Left lung (tissue), 10 donors: ENCODE measurements around the gene GPR150. TPM values are rescaled to one million over a fixed set of nuclear protein-coding genes. Genes with fewer than 3 reads are reported as not detected.

Source experiments
- ATAC-seq: fragments of 200-7000 bp; cut with Tn5 transposase; one replicate; pipeline ENCODE4 v1.9.1; 2020; ENCODE audit warnings: moderate library complexity
- DNase-seq, 4 donors: peaks; one replicate each; pipeline ENCODE4 v3.0.0-alpha.2; 2013 to 2020
- H3K27ac ChIP-seq, 2 donors: fragments of 200-600 bp; sonication (generic) in 1 of 2; one replicate each; pipeline versions ENCODE4 v1.5.0 to v1.8.0; 2020 to 2021
- H3K27me3 ChIP-seq, 2 donors: fragments of 200-600 bp; sonication (generic) in 1 of 2; one replicate each; pipeline versions ENCODE4 v1.5.0 to v1.8.0; 2020 to 2021
- H3K36me3 ChIP-seq, 2 donors: fragments of 200-600 bp; sonication (generic) in 1 of 2; one replicate each; pipeline versions ENCODE4 v1.5.0 to v1.8.0; 2020 to 2021
- H3K4me1 ChIP-seq, 2 donors: fragments of 200-600 bp; one replicate each; pipeline ENCODE4 v1.8.0; 2021
- H3K4me3 ChIP-seq, 2 donors: fragments of 200-600 bp; sonication (generic) in 1 of 2; one replicate each; pipeline versions ENCODE4 v1.5.0 to v1.8.0; 2020 to 2021; ENCODE audit warnings: mild to moderate bottlenecking in 1 of 2
- H3K9me3 ChIP-seq, 2 donors: fragments of 200-600 bp; sonication (generic) in 1 of 2; one replicate each; pipeline versions ENCODE4 v1.5.0 to v1.8.0; 2020 to 2021
- intact Hi-C, 2 donors: fragments of 100-400 bp; cut with DNase I; formaldehyde crosslinking; loops; one replicate each; pipeline versions ENCODE4 v1.11.2 to v1.14.2; 2022
- polyA plus RNA-seq, 6 donors: library from polyadenylated mRNA; unstranded; fragments of 120-200 nt; gene quantifications; one replicate each; pipeline ENCODE4 v1.2.1, GENCODE V29; 2013; ENCODE audit not compliant: insufficient read length in 6 of 6
- total RNA-seq, 2 donors: library from RNA; stranded (reverse); fragmentation: NEBNext Ultra II Directional; extraction: Animal tissue kit (Norgen Biotek cat#: 25700); gene quantifications; one replicate each; pipeline ENCODE4 v1.2.1, GENCODE V29; 2021
- TF ChIP-seq, protein P1 (sequence below), 2 donors: fragments of 200-600 bp; sonication (generic) in 1 of 2; IDR thresholded peaks; one replicate each; pipeline versions ENCODE4 v1.5.0 to v1.8.0; 2021; ENCODE audit warnings: antibody characterized with exemption in 2 of 2
- donor health status: DM: no; HTN: yes; CAD: no.
- donor health status: DM: no; HTN: no; CAD: no.

Gene GPR150
- total and polyA plus RNA-seq, 8 donors: 0.16 to 0.26 TPM; not detected in 6

DNA sequence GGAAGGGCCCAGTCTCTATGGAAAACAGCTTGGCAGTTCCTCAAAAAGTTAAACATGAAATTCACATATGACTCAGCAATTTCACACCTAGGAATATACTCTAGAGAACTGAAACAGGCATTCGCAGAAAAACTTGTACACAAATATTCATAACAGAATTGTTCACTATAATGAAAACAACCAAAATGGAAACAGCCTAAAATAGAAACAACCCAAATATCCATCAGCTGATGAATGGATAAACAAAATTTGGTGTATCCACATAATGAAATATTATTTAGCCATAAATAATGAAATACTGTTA is 4.8 kb upstream of the GPR150 start:
- intact Hi-C loops: no loop called here
- H3K27ac ChIP-seq: no peak overlapping the region
- TF ChIP-seq, protein P1, sequence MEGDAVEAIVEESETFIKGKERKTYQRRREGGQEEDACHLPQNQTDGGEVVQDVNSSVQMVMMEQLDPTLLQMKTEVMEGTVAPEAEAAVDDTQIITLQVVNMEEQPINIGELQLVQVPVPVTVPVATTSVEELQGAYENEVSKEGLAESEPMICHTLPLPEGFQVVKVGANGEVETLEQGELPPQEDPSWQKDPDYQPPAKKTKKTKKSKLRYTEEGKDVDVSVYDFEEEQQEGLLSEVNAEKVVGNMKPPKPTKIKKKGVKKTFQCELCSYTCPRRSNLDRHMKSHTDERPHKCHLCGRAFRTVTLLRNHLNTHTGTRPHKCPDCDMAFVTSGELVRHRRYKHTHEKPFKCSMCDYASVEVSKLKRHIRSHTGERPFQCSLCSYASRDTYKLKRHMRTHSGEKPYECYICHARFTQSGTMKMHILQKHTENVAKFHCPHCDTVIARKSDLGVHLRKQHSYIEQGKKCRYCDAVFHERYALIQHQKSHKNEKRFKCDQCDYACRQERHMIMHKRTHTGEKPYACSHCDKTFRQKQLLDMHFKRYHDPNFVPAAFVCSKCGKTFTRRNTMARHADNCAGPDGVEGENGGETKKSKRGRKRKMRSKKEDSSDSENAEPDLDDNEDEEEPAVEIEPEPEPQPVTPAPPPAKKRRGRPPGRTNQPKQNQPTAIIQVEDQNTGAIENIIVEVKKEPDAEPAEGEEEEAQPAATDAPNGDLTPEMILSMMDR (IDR thresholded peaks at IDR 0.05): no peak
- peaks cover 0 to 14% of the 10 kb centered on the region in 2 donors for H3K9me3 ChIP-seq
- peaks cover 0 to 21% of the 10 kb centered on the region in 2 donors for H3K27me3 ChIP-seq
- no peak overlapping the region for H3K4me3 ChIP-seq
- H3K36me3 ChIP-seq: no peaks in the 10 kb centered on the region
- no peak for ATAC-seq
- DNase-seq: no peak
- peaks cover 4 to 11% of the 10 kb centered on the region in 2 donors for H3K4me1 ChIP-seq

DNA sequence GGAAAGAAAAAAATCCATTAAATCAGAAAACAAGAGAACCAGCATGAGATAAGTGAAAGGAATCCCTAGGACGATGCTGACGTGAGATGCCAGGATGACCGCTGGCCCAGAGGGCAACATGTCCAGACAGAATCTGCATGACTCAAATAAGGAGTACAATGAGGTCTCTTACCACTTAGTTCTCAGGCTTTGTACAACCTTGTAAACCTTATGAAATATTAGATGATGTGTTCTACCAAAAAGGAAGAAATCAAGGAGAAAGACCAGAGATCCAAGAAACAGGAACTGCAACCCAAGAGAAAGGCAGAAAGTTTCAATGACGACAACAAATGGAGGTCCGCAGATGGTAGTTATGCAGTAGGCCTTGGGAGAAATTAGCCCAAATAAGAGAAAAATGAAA is 2.8 kb upstream of the GPR150 start:
- no peak overlapping the region for H3K4me3 ChIP-seq
- DNase-seq (no peak), ATAC-seq (no peak)
- TF ChIP-seq, protein P1 (IDR thresholded peaks at IDR 0.05): no peak
- no peak overlapping the region for H3K27ac ChIP-seq
- H3K36me3 ChIP-seq: no peaks in the 10 kb centered on the region
- intact Hi-C loops: no loop called here
- H3K4me1 ChIP-seq: peaks cover 6 to 27% of the 10 kb centered on the region in 2 donors
- peaks cover 0 to 14% of the 10 kb centered on the region in 2 donors for H3K9me3 ChIP-seq
- peaks cover 0 to 37% of the 10 kb centered on the region in 2 donors for H3K27me3 ChIP-seq

DNA sequence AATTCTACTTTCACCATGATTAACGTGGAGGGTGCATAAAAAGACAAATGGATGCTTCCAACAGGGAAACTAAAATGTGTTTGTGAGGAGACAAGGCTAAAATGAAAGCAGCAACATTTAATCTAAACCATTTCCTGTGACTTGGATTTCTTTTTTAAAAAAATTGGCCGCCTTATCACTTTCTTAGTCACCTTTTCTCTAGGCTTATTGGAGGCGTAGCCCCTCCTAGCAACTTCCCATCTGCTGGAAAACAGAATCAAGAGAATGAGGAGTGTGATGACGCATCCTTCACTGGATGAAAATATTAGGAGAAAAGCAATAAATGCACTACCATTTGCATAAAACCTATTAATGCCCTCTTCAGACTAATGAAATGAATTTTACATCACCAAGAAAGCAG is 791 bp upstream of the GPR150 start:
- TF ChIP-seq, protein P1 (IDR thresholded peaks at IDR 0.05): no peak
- DNase-seq: no peak
- no peak overlapping the region for H3K4me3 ChIP-seq

DNA sequence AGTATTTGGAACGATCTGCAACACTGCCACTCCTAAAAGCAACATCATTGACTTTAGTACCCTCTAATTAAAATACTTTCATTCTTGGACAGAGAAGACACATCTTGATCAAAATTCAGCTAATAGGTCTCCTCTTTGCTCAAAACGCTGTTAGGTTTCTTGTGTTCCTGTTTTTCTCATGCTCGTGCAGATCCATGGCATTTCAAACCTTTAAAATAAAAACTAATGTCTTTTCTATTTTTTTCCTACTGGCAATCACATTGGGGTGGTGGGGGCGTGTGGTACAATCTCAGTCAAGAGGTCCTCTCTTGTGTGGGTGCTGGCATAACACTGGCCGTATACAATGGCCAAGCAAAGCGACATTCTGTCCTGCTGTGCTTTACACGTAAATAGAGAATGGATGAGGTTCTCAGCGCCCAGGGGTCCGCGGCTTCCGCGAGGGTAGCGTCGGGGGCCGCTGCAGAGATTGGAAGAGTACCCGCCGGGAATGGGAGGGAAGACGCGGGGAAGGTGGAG is 315 bp upstream of the GPR150 start:
- TF ChIP-seq, protein P1 (IDR thresholded peaks at IDR 0.05): no peak
- Histone ChIP-seq H3K4me1 (peaks cover 6 to 27% of the 10 kb centered on the region in 2 donors), H3K9me3 (no peaks in the 10 kb centered on the region), H3K36me3 (no peaks in the 10 kb centered on the region), H3K4me3 (peak overlapping the region; percentile 44 to 58), H3K27ac (no peak overlapping the region), H3K27me3 (peaks cover 0 to 37% of the 10 kb centered on the region in 2 donors)
- DNase-seq (no peak), ATAC-seq (no peak)
- intact Hi-C loops: no loop called here

More for the DNA sequence above, 791 bp upstream of the GPR150 start:
- intact Hi-C loops: no loop called here
- Histone ChIP-seq H3K4me1 (peaks cover 6 to 27% of the 10 kb centered on the region in 2 donors), H3K27ac (no peak overlapping the region), H3K36me3 (no peaks in the 10 kb centered on the region), H3K9me3 (no peaks in the 10 kb centered on the region), H3K27me3 (peaks cover 0 to 37% of the 10 kb centered on the region in 2 donors)
- no peak for ATAC-seq

DNA sequence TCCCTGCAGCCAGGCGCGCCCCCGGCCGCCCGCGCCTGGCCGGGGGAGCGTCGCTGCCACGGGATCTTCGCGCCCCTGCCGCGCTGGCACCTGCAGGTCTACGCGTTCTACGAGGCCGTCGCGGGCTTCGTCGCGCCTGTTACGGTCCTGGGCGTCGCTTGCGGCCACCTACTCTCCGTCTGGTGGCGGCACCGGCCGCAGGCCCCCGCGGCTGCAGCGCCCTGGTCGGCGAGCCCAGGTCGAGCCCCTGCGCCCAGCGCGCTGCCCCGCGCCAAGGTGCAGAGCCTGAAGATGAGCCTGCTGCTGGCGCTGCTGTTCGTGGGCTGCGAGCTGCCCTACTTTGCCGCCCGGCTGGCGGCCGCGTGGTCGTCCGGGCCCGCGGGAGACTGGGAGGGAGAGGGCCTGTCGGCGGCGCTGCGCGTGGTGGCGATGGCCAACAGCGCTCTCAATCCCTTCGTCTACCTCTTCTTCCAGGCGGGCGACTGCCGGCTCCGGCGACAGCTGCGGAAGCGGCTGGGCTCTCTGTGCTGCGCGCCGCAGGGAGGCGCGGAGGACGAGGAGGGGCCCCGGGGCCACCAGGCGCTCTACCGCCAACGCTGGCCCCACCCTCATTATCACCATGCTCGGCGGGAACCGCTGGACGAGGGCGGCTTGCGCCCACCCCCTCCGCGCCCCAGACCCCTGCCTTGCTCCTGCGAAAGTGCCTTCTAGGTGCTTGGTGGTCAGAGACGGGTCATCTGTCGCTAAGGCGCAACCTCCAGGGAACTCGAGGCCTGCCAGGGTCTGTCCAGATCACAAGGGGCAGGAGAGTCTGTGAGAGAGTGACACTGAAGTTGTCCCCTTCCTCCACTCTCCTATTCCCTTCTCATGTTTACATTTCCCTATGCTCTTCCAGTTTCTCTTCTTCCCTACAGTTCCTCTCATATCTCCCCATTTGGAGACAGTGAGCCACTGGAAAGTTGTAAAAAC is 1.3 kb downstream of the GPR150 start:
- TF ChIP-seq, protein P1 (IDR thresholded peaks at IDR 0.05): no peak
- Histone ChIP-seq H3K27me3 (peaks cover 0 to 37% of the 10 kb centered on the region in 2 donors), H3K9me3 (no peaks in the 10 kb centered on the region), H3K4me3 (peak overlapping the region; percentile 44 to 58), H3K36me3 (no peaks in the 10 kb centered on the region), H3K27ac (peak overlapping the region in 1 of 2 donors; percentile 6), H3K4me1 (peaks cover 6 to 27% of the 10 kb centered on the region in 2 donors)
- ATAC-seq (peak; percentile 68), DNase-seq (peak in 3 of 4 donors; percentile 24 to 84 (median 34))
- intact Hi-C loops: no loop called here
